Vagina (tissue), 2 donors: Measurements from ENCODE around the gene ZNF519.
"Not testable (repeated sequence)": the region's sequence is repeated elsewhere in the genome, so short reads cannot be mapped to it uniquely, and the experiment has no call there.

Experiments used
- POLR2A ChIP-seq, 2 donors: fragments of 450-650 bp; IDR thresholded peaks; one replicate each; pipeline ENCODE4 v1.6.1; 2017; ENCODE audit warnings: antibody characterized with exemption in 2 of 2, mild to moderate bottlenecking in 2 of 2, moderate library complexity in 2 of 2
- POLR2AphosphoS5 ChIP-seq, 2 donors: sonication (generic); formaldehyde crosslinking; IDR thresholded peaks; one replicate each; pipeline ENCODE4 v1.9.0; 2017; ENCODE audit warnings: antibody characterized with exemption in 2 of 2, mild to moderate bottlenecking in 2 of 2, low read depth in 1 of 2; ENCODE audit not compliant: insufficient read depth in 1 of 2
- TF ChIP-seq, protein P1 (sequence below), 3 experiments: fragments of 450-650 bp in 2 of 3; fragments of 200-600 bp in 1 of 3; sonication (generic) in 1 of 3; IDR thresholded peaks; one replicate each; pipeline ENCODE4 v1.5.1; 2017 to 2019; ENCODE audit warnings: antibody characterized with exemption in 3 of 3, mild to moderate bottlenecking in 2 of 3, moderate library complexity in 2 of 3

DNA sequence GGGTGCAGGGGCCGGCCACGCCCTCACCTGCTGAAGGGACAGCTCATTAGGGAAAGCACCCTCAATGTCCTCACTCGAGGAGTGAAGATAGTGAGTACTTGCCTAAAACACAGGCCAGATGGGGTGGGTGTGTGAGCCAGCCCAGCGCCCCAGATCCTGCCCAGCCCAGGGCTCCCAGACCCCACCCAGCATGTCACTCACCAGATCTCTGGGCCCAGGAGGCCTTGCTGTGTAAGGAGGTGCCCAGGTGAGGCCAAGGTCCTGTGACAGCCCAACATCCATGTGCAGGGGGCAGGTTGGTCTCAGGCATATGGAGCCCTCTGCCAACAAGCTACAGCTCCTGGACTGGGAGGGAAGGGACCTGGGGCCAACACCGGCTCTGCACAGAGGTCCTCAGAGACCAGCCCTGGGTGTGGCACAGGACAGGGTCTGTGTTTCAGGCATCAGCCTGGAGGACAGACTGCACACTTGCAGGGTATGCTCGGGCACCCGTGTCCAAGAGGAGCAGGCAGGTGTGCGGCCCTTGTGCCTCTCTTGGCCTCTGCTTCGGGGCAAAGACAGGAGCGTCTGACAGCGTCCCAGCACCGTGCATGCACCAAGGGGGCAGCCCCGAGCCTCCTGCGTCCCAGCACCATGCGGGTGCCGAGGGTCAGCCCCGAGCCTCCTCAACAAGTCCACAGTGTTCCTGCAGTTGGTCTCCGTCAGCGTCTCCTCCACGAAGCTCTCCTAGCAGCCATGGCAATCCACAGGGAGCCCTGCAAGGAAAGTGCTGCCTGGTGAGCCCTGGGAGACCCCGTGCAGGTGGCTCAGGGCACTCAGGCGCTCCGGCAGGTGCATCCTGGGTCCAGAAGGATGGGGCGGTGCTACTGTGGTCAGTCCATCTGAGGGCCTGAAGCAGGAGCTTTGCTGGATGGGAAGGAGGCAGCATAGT, 16.0 kb upstream of the ZNF519 start:
- TF ChIP-seq, protein P1, sequence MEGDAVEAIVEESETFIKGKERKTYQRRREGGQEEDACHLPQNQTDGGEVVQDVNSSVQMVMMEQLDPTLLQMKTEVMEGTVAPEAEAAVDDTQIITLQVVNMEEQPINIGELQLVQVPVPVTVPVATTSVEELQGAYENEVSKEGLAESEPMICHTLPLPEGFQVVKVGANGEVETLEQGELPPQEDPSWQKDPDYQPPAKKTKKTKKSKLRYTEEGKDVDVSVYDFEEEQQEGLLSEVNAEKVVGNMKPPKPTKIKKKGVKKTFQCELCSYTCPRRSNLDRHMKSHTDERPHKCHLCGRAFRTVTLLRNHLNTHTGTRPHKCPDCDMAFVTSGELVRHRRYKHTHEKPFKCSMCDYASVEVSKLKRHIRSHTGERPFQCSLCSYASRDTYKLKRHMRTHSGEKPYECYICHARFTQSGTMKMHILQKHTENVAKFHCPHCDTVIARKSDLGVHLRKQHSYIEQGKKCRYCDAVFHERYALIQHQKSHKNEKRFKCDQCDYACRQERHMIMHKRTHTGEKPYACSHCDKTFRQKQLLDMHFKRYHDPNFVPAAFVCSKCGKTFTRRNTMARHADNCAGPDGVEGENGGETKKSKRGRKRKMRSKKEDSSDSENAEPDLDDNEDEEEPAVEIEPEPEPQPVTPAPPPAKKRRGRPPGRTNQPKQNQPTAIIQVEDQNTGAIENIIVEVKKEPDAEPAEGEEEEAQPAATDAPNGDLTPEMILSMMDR (IDR thresholded peaks at IDR 0.05), result not testable (repeated sequence)
- TF ChIP-seq POLR2A (IDR thresholded peaks at IDR 0.05); POLR2AphosphoS5 (IDR thresholded peaks at IDR 0.05; ENCODE audit: insufficient read depth in 1 of 2, low read depth in 1 of 2): not testable (repeated sequence)
